ENCODE data around the gene COL23A1.

The COL23A1 gene

GRCh38 chr5:178417391-178417811 is 172.8 kb downstream of the COL23A1 start:
- DNase-seq = no peak

- no peak for DNase-seq
Observed at GRCh38 chr5:178416919-178417318, 173.3 kb downstream of the COL23A1 start.

- no peak for DNase-seq
Observed at GRCh38 chr5:178416206-178416882, 173.8 kb downstream of the COL23A1 start.

GRCh38 chr5:178415353-178415752 is 174.8 kb downstream of the COL23A1 start:
- no peak for DNase-seq

GRCh38 chr5:178413988-178414387 is 176.2 kb downstream of the COL23A1 start:
- no peak for DNase-seq

GRCh38 chr5:178411083-178411482 is 179.1 kb downstream of the COL23A1 start:
- no peak for DNase-seq

- no peak for DNase-seq
Observed at GRCh38 chr5:178407646-178408045, 182.5 kb downstream of the COL23A1 start.

- no peak for DNase-seq
Observed at GRCh38 chr5:178404987-178405386, 185.2 kb downstream of the COL23A1 start.

- DNase-seq = no peak
Observed at GRCh38 chr5:178403956-178404600, 186.1 kb downstream of the COL23A1 start.

- DNase-seq = no peak
Observed at GRCh38 chr5:178403351-178403750, 186.8 kb downstream of the COL23A1 start.

GRCh38 chr5:178399701-178400095 is 190.5 kb downstream of the COL23A1 start:
- DNase-seq = no peak

- no peak for DNase-seq
Observed at GRCh38 chr5:178398901-178399700, 191.1 kb downstream of the COL23A1 start.

GRCh38 chr5:178396796-178397720 is 193.1 kb downstream of the COL23A1 start:
- no peak for DNase-seq

- DNase-seq = no peak
Observed at GRCh38 chr5:178394074-178394473, 196.1 kb downstream of the COL23A1 start.

- no peak for DNase-seq
Observed at GRCh38 chr5:178392931-178393394, 197.2 kb downstream of the COL23A1 start.

GRCh38 chr5:178392386-178392785 is 197.8 kb downstream of the COL23A1 start:
- no peak for DNase-seq

- DNase-seq = no peak
Observed at GRCh38 chr5:178391480-178391879, 198.7 kb downstream of the COL23A1 start.

GRCh38 chr5:178389796-178390195 is 200.4 kb downstream of the COL23A1 start:
- DNase-seq = no peak

GRCh38 chr5:178389026-178389729 is 201.0 kb downstream of the COL23A1 start:
- DNase-seq = no peak

GRCh38 chr5:178388386-178389025 is 201.7 kb downstream of the COL23A1 start:
- no peak for DNase-seq

- DNase-seq = no peak
Observed at GRCh38 chr5:178387856-178388190, 202.4 kb downstream of the COL23A1 start.
